ENCODE data around the gene PIGL. TPM values are rescaled to one million over a fixed set of nuclear protein-coding genes. Genes with fewer than 3 reads are reported as not detected.
A peak's percentile ranks its signal among the peaks of the same experiment; 100 is the strongest.
"Not testable (repeated sequence)": the region's sequence is repeated elsewhere in the genome, so short reads cannot be mapped to it uniquely, and the experiment has no call there.

Gene PIGL
- total RNA-seq, 2 donors from 2014 or later = 22.5 to 74.0 TPM

GRCh38 chr17:16199093-16199492 lies 17.9 kb upstream of the PIGL start:
- TF ChIP-seq POLR2A (IDR thresholded peaks at IDR 0.05) = no peak
- TF ChIP-seq, protein P1, sequence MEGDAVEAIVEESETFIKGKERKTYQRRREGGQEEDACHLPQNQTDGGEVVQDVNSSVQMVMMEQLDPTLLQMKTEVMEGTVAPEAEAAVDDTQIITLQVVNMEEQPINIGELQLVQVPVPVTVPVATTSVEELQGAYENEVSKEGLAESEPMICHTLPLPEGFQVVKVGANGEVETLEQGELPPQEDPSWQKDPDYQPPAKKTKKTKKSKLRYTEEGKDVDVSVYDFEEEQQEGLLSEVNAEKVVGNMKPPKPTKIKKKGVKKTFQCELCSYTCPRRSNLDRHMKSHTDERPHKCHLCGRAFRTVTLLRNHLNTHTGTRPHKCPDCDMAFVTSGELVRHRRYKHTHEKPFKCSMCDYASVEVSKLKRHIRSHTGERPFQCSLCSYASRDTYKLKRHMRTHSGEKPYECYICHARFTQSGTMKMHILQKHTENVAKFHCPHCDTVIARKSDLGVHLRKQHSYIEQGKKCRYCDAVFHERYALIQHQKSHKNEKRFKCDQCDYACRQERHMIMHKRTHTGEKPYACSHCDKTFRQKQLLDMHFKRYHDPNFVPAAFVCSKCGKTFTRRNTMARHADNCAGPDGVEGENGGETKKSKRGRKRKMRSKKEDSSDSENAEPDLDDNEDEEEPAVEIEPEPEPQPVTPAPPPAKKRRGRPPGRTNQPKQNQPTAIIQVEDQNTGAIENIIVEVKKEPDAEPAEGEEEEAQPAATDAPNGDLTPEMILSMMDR (IDR thresholded peaks at IDR 0.05) = no peak
- TF ChIP-seq POLR2AphosphoS5 (IDR thresholded peaks at IDR 0.05) = no peak
- Histone ChIP-seq H3K9me3 (no peaks in the 10 kb centered on the region), H3K4me1 (replicated peaks) (peaks cover 7% of the 10 kb centered on the region), H3K27me3 (replicated peaks; ENCODE audit: insufficient read depth) (no peaks in the 10 kb centered on the region), H3K27ac (no peak overlapping the region), H3K36me3 (no peaks in the 10 kb centered on the region), H3K4me3 (no peak overlapping the region)
- 32% methylated on average over 6 of the region's 6 CpGs for WGBS
- no peak for DNase-seq (ENCODE audit: low spot score)
- intact Hi-C loops (cut with DNase I) = no loop called here

- H3K4me3 ChIP-seq; H3K27me3 ChIP-seq (replicated peaks; ENCODE audit: insufficient read depth); H3K9me3 ChIP-seq; DNase-seq (ENCODE audit: low spot score); intact Hi-C loops (cut with DNase I); H3K27ac ChIP-seq; H3K36me3 ChIP-seq; H3K4me1 ChIP-seq (replicated peaks): not testable (repeated sequence)
- 90% methylated on average over 13 of the region's 13 CpGs for WGBS
Measured at GRCh38 chr17:16201693-16202131, 15.3 kb upstream of the PIGL start.

- H3K36me3 ChIP-seq; H3K9me3 ChIP-seq; intact Hi-C loops (cut with DNase I); DNase-seq (ENCODE audit: low spot score); H3K4me3 ChIP-seq; H3K4me1 ChIP-seq (replicated peaks); H3K27me3 ChIP-seq (replicated peaks; ENCODE audit: insufficient read depth): not testable (repeated sequence)
- peak overlapping the region in 1 of 2 donors; percentile 44 for H3K27ac ChIP-seq
- 65% methylated on average over 5 of the region's 5 CpGs for WGBS
Measured at GRCh38 chr17:16202554-16203500, 14.2 kb upstream of the PIGL start.

DNA sequence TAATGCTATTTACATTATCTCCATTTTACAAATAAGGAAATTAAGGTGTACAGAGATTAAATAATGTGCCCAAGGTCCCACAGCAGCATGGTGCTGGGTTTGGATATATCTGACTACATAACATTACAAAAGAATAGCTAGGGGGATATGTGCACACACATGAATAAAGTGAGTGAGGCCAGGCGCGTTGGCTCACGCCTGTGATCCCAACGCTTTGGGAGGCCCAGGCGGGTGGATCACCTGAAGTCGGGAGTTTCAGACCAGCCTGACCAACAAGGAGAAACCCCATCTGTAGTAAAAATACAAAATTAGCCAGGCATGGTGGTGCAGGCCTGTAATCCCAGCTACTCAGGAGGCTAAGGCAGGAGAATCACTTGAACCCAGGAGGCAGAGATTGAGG lies 12.2 kb upstream of the PIGL start:
- 85% methylated on average over 6 of the region's 6 CpGs for WGBS
- H3K27ac ChIP-seq; H3K4me1 ChIP-seq (replicated peaks); DNase-seq (ENCODE audit: low spot score); H3K27me3 ChIP-seq (replicated peaks; ENCODE audit: insufficient read depth); H3K9me3 ChIP-seq; H3K4me3 ChIP-seq; H3K36me3 ChIP-seq; intact Hi-C loops (cut with DNase I): not testable (repeated sequence)

GRCh38 chr17:16211590-16211989 lies 5.4 kb upstream of the PIGL start:
- no peaks in the 10 kb centered on the region for H3K27me3 ChIP-seq (replicated peaks; ENCODE audit: insufficient read depth)
- H3K36me3 ChIP-seq = no peaks in the 10 kb centered on the region
- H3K9me3 ChIP-seq = no peaks in the 10 kb centered on the region
- TF ChIP-seq POLR2A (IDR thresholded peaks at IDR 0.05) = no peak
- TF ChIP-seq, protein P1 (IDR thresholded peaks at IDR 0.05) = no peak
- TF ChIP-seq POLR2AphosphoS5 (IDR thresholded peaks at IDR 0.05) = no peak
- H3K4me1 ChIP-seq (replicated peaks) = peaks cover 6% of the 10 kb centered on the region
- WGBS = 72% methylated on average over 3 of the region's 3 CpGs
- no peak overlapping the region for H3K27ac ChIP-seq
- intact Hi-C loops (cut with DNase I) = no loop called here
- DNase-seq (ENCODE audit: low spot score) = no peak
- H3K4me3 ChIP-seq = no peak overlapping the region

DNA sequence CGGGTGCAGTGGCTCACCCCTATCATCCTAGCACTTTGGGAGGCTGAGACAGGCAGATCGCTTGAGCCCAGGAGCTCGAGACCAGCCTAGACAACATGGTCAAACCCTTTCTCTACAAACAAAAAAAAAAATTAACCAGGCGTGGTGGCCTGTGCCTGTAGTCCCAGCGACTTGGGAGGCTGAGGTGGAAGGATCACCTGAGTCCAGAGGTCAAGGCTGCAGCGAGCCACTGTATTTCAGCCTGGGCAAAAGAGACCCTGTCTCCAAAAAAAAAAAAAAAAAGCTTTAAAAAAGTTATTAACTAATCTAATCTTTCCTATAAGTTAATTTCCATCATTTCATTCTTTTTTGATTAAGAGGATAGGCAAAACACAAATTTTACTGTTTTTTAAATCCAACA lies 4.2 kb upstream of the PIGL start:
- TF ChIP-seq POLR2A (IDR thresholded peaks at IDR 0.05) = no peak
- no peak for TF ChIP-seq POLR2AphosphoS5 (IDR thresholded peaks at IDR 0.05)
- TF ChIP-seq, protein P1 (IDR thresholded peaks at IDR 0.05) = no peak
- peaks cover 6% of the 10 kb centered on the region for H3K4me1 ChIP-seq (replicated peaks)
- no peak for DNase-seq (ENCODE audit: low spot score)
- H3K9me3 ChIP-seq = no peaks in the 10 kb centered on the region
- 88% methylated on average over 6 of the region's 6 CpGs for WGBS
- no peaks in the 10 kb centered on the region for H3K27me3 ChIP-seq (replicated peaks; ENCODE audit: insufficient read depth)
- no peak overlapping the region for H3K4me3 ChIP-seq
- H3K27ac ChIP-seq = no peak overlapping the region
- H3K36me3 ChIP-seq = no peaks in the 10 kb centered on the region
- intact Hi-C loops (cut with DNase I) = no loop called here
